ENCODE results near the gene PDYN.

Gene PDYN

GRCh38 chr20:1949347-1950100 lies 44.3 kb downstream of the PDYN start:
- no peak for DNase-seq

- no peak for DNase-seq
Measured at GRCh38 chr20:1947535-1947846, 46.4 kb downstream of the PDYN start.

GRCh38 chr20:1946762-1947534 lies 46.9 kb downstream of the PDYN start:
- DNase-seq, result no peak

- DNase-seq, result no peak
Measured at GRCh38 chr20:1946442-1946761, 47.5 kb downstream of the PDYN start.

GRCh38 chr20:1945660-1946059 lies 48.2 kb downstream of the PDYN start:
- no peak for DNase-seq

- DNase-seq, result no peak
Measured at GRCh38 chr20:1945134-1945618, 48.7 kb downstream of the PDYN start.

GRCh38 chr20:1944345-1945091 lies 49.3 kb downstream of the PDYN start:
- DNase-seq, result no peak

GRCh38 chr20:1943275-1944002 lies 50.4 kb downstream of the PDYN start:
- no peak for DNase-seq

- no peak for DNase-seq
Measured at GRCh38 chr20:1942486-1943274, 51.2 kb downstream of the PDYN start.

- no peak for DNase-seq
Measured at GRCh38 chr20:1942061-1942460, 51.8 kb downstream of the PDYN start.

GRCh38 chr20:1941226-1941625 lies 52.6 kb downstream of the PDYN start:
- no peak for DNase-seq

- no peak for DNase-seq
Measured at GRCh38 chr20:1940581-1940980, 53.3 kb downstream of the PDYN start.

GRCh38 chr20:1939270-1939595 lies 54.6 kb downstream of the PDYN start:
- DNase-seq, result no peak

GRCh38 chr20:1938464-1939269 lies 55.2 kb downstream of the PDYN start:
- DNase-seq, result no peak

- no peak for DNase-seq
Measured at GRCh38 chr20:1937316-1937976, 56.4 kb downstream of the PDYN start.

- DNase-seq, result no peak
Measured at GRCh38 chr20:1935696-1936366, 58.0 kb downstream of the PDYN start.

GRCh38 chr20:1934721-1935573 lies 58.9 kb downstream of the PDYN start:
- no peak for DNase-seq

- DNase-seq, result no peak
Measured at GRCh38 chr20:1934156-1934555, 59.7 kb downstream of the PDYN start.

GRCh38 chr20:1933465-1933870 lies 60.4 kb downstream of the PDYN start:
- DNase-seq, result no peak
